GM06990 (cell line): ENCODE results near the gene OTX2.

ENCODE experiments used
- DNase-seq: peaks from one replicate; pipeline ENCODE4 v3.0.0-alpha.2; 2011; ENCODE audit not compliant: insufficient read length; ENCODE audit errors: extremely low read depth
- H3K27me3 ChIP-seq: replicated peaks from 2 replicates; pipeline ENCODE4 v1.6.0; 2011; ENCODE audit warnings: low read length; ENCODE audit not compliant: control insufficient read depth, insufficient read depth
- H3K36me3 ChIP-seq: 2 replicates; pipeline ENCODE4 v1.5.1; 2011; ENCODE audit warnings: low read length; ENCODE audit not compliant: control insufficient read depth, insufficient read depth
- H3K4me3 ChIP-seq: replicated peaks from 2 replicates; pipeline ENCODE4 v1.5.1; 2011; ENCODE audit warnings: low read depth, mild to moderate bottlenecking, control low read depth, low read length
- CTCF ChIP-seq: IDR thresholded peaks from 2 replicates; pipeline ENCODE4 v1.5.1; 2011; ENCODE audit warnings: low read length, control low read depth, mild to moderate bottlenecking, inconsistent platforms; ENCODE audit not compliant: insufficient read depth, poor library complexity, severe bottlenecking

Gene OTX2

GRCh38 chr14:56810836-56811592 is 735 bp upstream of the OTX2 start:
- Histone ChIP-seq H3K36me3 (no peaks in the 10 kb centered on the region), H3K27me3 (peaks cover 5% of the 10 kb centered on the region), H3K4me3 (no peak overlapping the region)
- no peak for DNase-seq
- TF ChIP-seq CTCF: no peak

GRCh38 chr14:56809270-56810146 is 771 bp downstream of the OTX2 start:
- Histone ChIP-seq H3K36me3 (no peaks in the 10 kb centered on the region), H3K27me3 (peaks cover 5% of the 10 kb centered on the region), H3K4me3 (no peak overlapping the region)
- TF ChIP-seq CTCF: no peak
- DNase-seq: no peak

- TF ChIP-seq CTCF: no peak
- DNase-seq: no peak
- Histone ChIP-seq H3K4me3 (no peak overlapping the region), H3K36me3 (no peaks in the 10 kb centered on the region), H3K27me3 (peaks cover 4% of the 10 kb centered on the region)
Observed at GRCh38 chr14:56808383-56809269, 1.7 kb downstream of the OTX2 start.

GRCh38 chr14:56808110-56808382 is 2.2 kb downstream of the OTX2 start:
- Histone ChIP-seq H3K36me3 (no peaks in the 10 kb centered on the region), H3K4me3 (no peak overlapping the region), H3K27me3 (peaks cover 4% of the 10 kb centered on the region)
- DNase-seq: no peak
- TF ChIP-seq CTCF: no peak

- no peak overlapping the region for H3K4me3 ChIP-seq
- no peak for DNase-seq
Observed at GRCh38 chr14:56807386-56808109, 2.7 kb downstream of the OTX2 start.

More at GRCh38 chr14:56807386-56808109, 2.7 kb downstream of the OTX2 start:
- H3K27me3 ChIP-seq: peaks cover 3% of the 10 kb centered on the region
- no peaks in the 10 kb centered on the region for H3K36me3 ChIP-seq
- TF ChIP-seq CTCF: no peak
